ENCODE measurements around the gene CRKL. TPM values are rescaled to one million over a fixed set of nuclear protein-coding genes. Genes with fewer than 3 reads are reported as not detected.

The CRKL gene
- total and polyA plus RNA-seq, 2 donors (not counting 1 experiment from before 2014, with no cell fraction given) = 17.1 to 76.7 TPM

- H3K27me3 ChIP-seq (replicated peaks in 1 of 4; ENCODE audit: control extremely low read depth in 1 of 4, control insufficient read depth in 3 of 4, insufficient read depth in 4 of 4, low read length in 3 of 4) = no peaks in the 10 kb centered on the region
- WGBS (ENCODE audit: insufficient coverage) = 83% methylated on average over 1 of the region's 3 CpGs
- peaks cover 40% of the 10 kb centered on the region for H4K20me1 ChIP-seq (ENCODE audit: control insufficient read depth, insufficient read depth, low read length, poor library complexity, severe bottlenecking)
- no peak overlapping the region for H3K4me3 ChIP-seq (ENCODE audit: control extremely low read depth in 1 of 5, extremely low read depth in 1 of 5, insufficient read depth in 1 of 5, low read depth in 2 of 5, low read length in 4 of 5)
- TF ChIP-seq CTCF (IDR thresholded peaks at IDR 0.05) (no peak), EZH2 (IDR thresholded peaks at IDR 0.05; ENCODE audit: borderline replicate concordance, insufficient read depth, low read depth, low read length, poor library complexity, severe bottlenecking) (no peak)
- H3K4me3 Mint-ChIP-seq = peak overlapping the region; percentile 95
- no peaks in the 10 kb centered on the region for H3K27me3 Mint-ChIP-seq
- peak overlapping the region; percentile 51 for H3K9ac ChIP-seq (ENCODE audit: low read length)
- H3K36me3 ChIP-seq (replicated peaks in 1 of 2; ENCODE audit: control extremely low read depth in 1 of 2, control insufficient read depth in 1 of 2, extremely low read depth in 1 of 2, insufficient read depth in 2 of 2, low read length in 1 of 2) = no peaks in the 10 kb centered on the region
- H3K27ac Mint-ChIP-seq = peak overlapping the region; percentile 11
- intact Hi-C loops (cut with micrococcal nuclease) = no loop called here
- H3K79me2 ChIP-seq (ENCODE audit: control insufficient read depth, insufficient read depth, low read length) = peaks cover 91% of the 10 kb centered on the region
- H3K4me1 ChIP-seq (ENCODE audit: control insufficient read depth in 2 of 2, insufficient read depth in 2 of 2, low read length in 2 of 2) = peaks cover 34 to 55% of the 10 kb centered on the region in 2 donors
- ChIA-PET POLR2A (no interaction called here), CTCF (interaction anchor here (0.6 to 0.7 kb wide), 3 partner anchors 34 to 129 kb away, joined by 3 read pairs; no protein-coding TSS in a partner anchor)
- ATAC-seq (ENCODE audit: low read depth) = no peak
- H3K4me1 Mint-ChIP-seq = peaks cover 57% of the 10 kb centered on the region
- no peaks in the 10 kb centered on the region for H3K9me3 ChIP-seq (ENCODE audit: control extremely low read depth in 1 of 3, control insufficient read depth in 2 of 3, insufficient read depth in 1 of 3, low read length in 2 of 3)
- H3K27ac ChIP-seq (ENCODE audit: low read length in 2 of 2) = peak overlapping the region in 1 of 2 donors; percentile 15
- H3K9me3 Mint-ChIP-seq (ENCODE audit: insufficient read depth) = no peaks in the 10 kb centered on the region
- no peak for DNase-seq
- H3K4me2 ChIP-seq (replicated peaks; ENCODE audit: low read depth, low read length, poor library complexity, severe bottlenecking) = peak overlapping the region; percentile 96
- H2AFZ ChIP-seq (ENCODE audit: insufficient read depth, low read depth, low read length, poor library complexity, severe bottlenecking) = no peak overlapping the region
These were observed 3.6 kb downstream of the CRKL start for GRCh38 chr22:20920881-20921203.

- no peak overlapping the region for H3K4me3 ChIP-seq (ENCODE audit: control extremely low read depth in 1 of 5, extremely low read depth in 1 of 5, insufficient read depth in 1 of 5, low read depth in 2 of 5, low read length in 4 of 5)
- peaks cover 43 to 62% of the 10 kb centered on the region in 2 donors for H3K4me1 ChIP-seq (ENCODE audit: control insufficient read depth in 2 of 2, insufficient read depth in 2 of 2, low read length in 2 of 2)
- H3K4me1 Mint-ChIP-seq = peaks cover 59% of the 10 kb centered on the region
These were observed 5.0 kb downstream of the CRKL start for GRCh38 chr22:20922141-20922751.

More at GRCh38 chr22:20922141-20922751, 5.0 kb downstream of the CRKL start:
- no peaks in the 10 kb centered on the region for H3K9me3 Mint-ChIP-seq (ENCODE audit: insufficient read depth)
- Histone ChIP-seq H3K9ac (ENCODE audit: low read length) (no peak overlapping the region), H3K27me3 (replicated peaks in 1 of 4; ENCODE audit: control extremely low read depth in 1 of 4, control insufficient read depth in 3 of 4, insufficient read depth in 4 of 4, low read length in 3 of 4) (no peaks in the 10 kb centered on the region), H3K36me3 (replicated peaks in 1 of 2; ENCODE audit: control extremely low read depth in 1 of 2, control insufficient read depth in 1 of 2, extremely low read depth in 1 of 2, insufficient read depth in 2 of 2, low read length in 1 of 2) (no peaks in the 10 kb centered on the region), H4K20me1 (ENCODE audit: control insufficient read depth, insufficient read depth, low read length, poor library complexity, severe bottlenecking) (peaks cover 54% of the 10 kb centered on the region), H3K9me3 (ENCODE audit: control extremely low read depth in 1 of 3, control insufficient read depth in 2 of 3, insufficient read depth in 1 of 3, low read length in 2 of 3) (no peaks in the 10 kb centered on the region), H3K4me2 (replicated peaks; ENCODE audit: low read depth, low read length, poor library complexity, severe bottlenecking) (no peak overlapping the region), H3K79me2 (ENCODE audit: control insufficient read depth, insufficient read depth, low read length) (peaks cover 100% of the 10 kb centered on the region), H3K27ac (ENCODE audit: low read length in 2 of 2) (peak overlapping the region in 1 of 2 donors; percentile 20), H2AFZ (ENCODE audit: insufficient read depth, low read depth, low read length, poor library complexity, severe bottlenecking) (no peak overlapping the region)
- peak overlapping the region; percentile 23 for H3K27ac Mint-ChIP-seq
- intact Hi-C loops (cut with micrococcal nuclease) = no loop called here
- WGBS (ENCODE audit: insufficient coverage) = 100% methylated on average over 1 of the region's 3 CpGs
- H3K4me3 Mint-ChIP-seq = no peak overlapping the region
- CTCF ChIA-PET = interaction anchor here (0.7 kb wide), 1 partner anchor 36 kb away, joined by 5 read pairs; no protein-coding TSS in a partner anchor
- POLR2A ChIA-PET = no interaction called here
- ATAC-seq (ENCODE audit: low read depth) (no peak), DNase-seq (no peak)
- no peaks in the 10 kb centered on the region for H3K27me3 Mint-ChIP-seq
- TF ChIP-seq EZH2 (IDR thresholded peaks at IDR 0.05; ENCODE audit: borderline replicate concordance, insufficient read depth, low read depth, low read length, poor library complexity, severe bottlenecking) (no peak), CTCF (IDR thresholded peaks at IDR 0.05) (no peak)
